Activated T-helper 2 cell treated with anti-CD3 and anti-CD28 coated beads, Interferon-gamma antibody, Interleukin-2, Interleukin-4, amounts not matched to agents 10 μg/mL and 5 μg/mL and 100 μg/mL, durations not matched to agents 14 hours and 24 hours and 36 hours (primary cell): ENCODE data around the gene LAMA3. TPM values are rescaled to one million over a fixed set of nuclear protein-coding genes. Genes with fewer than 3 reads are reported as not detected.

Experiments used
- DNase-seq: peaks from one replicate; pipeline ENCODE4 v3.0.0; 2021; ENCODE audit warnings: low spot score
- H3K27ac Mint-ChIP-seq: one replicate; pipeline ENCODE4 v1.8.0; 2021; ENCODE audit warnings: mixed read lengths
- H3K27me3 Mint-ChIP-seq: one replicate; pipeline ENCODE4 v1.8.0; 2021; ENCODE audit warnings: low read depth, mixed read lengths
- H3K36me3 Mint-ChIP-seq: one replicate; pipeline ENCODE4 v1.8.0; 2021; ENCODE audit warnings: low read depth, mixed read lengths
- H3K4me1 Mint-ChIP-seq: one replicate; pipeline ENCODE4 v1.8.0; 2021; ENCODE audit warnings: low read depth, mixed read lengths
- H3K4me3 Mint-ChIP-seq: one replicate; pipeline ENCODE4 v1.8.0; 2021; ENCODE audit warnings: low read depth, mild to moderate bottlenecking, moderate library complexity, mixed read lengths
- H3K9me3 Mint-ChIP-seq: one replicate; pipeline ENCODE4 v1.8.0; 2021; ENCODE audit warnings: mixed read lengths
- intact Hi-C: fragments of 100-400 bp; cut with micrococcal nuclease; formaldehyde crosslinking; loops from one replicate; pipeline ENCODE4 v1.15.1; 2023
- total RNA-seq: library from RNA; stranded (reverse); gene quantifications from 2 replicates; pipeline ENCODE4 v1.2.3, GENCODE V29; 2022

Gene LAMA3
- total RNA-seq, 1 donor from 2014 or later, result not detected

- no peak overlapping the region for H3K4me3 Mint-ChIP-seq
- H3K27ac Mint-ChIP-seq, result no peak overlapping the region
- no peak for DNase-seq
- H3K4me1 Mint-ChIP-seq, result peaks cover 4% of the 10 kb centered on the region
- H3K36me3 Mint-ChIP-seq, result no peaks in the 10 kb centered on the region
- peaks cover 36% of the 10 kb centered on the region for H3K27me3 Mint-ChIP-seq
- no peaks in the 10 kb centered on the region for H3K9me3 Mint-ChIP-seq
- intact Hi-C loops, result no loop called here
Observed at GRCh38 chr18:23893653-23894052, 204.4 kb downstream of the LAMA3 start.

- Mint-ChIP-seq H3K27ac (no peak overlapping the region), H3K4me1 (peaks cover 2% of the 10 kb centered on the region), H3K4me3 (no peak overlapping the region), H3K9me3 (no peaks in the 10 kb centered on the region), H3K36me3 (no peaks in the 10 kb centered on the region), H3K27me3 (peaks cover 34% of the 10 kb centered on the region)
- intact Hi-C loops, result no loop called here
- no peak for DNase-seq
Observed at GRCh38 chr18:23894661-23895175, 205.5 kb downstream of the LAMA3 start.

GRCh38 chr18:23897291-23897690 lies 208.0 kb downstream of the LAMA3 start:
- Mint-ChIP-seq H3K4me3 (no peak overlapping the region), H3K27ac (no peak overlapping the region), H3K9me3 (no peaks in the 10 kb centered on the region), H3K27me3 (peaks cover 28% of the 10 kb centered on the region), H3K4me1 (no peaks in the 10 kb centered on the region), H3K36me3 (no peaks in the 10 kb centered on the region)
- intact Hi-C loops, result no loop called here
- DNase-seq, result no peak

- no peak for DNase-seq
- Mint-ChIP-seq H3K9me3 (no peaks in the 10 kb centered on the region), H3K36me3 (no peaks in the 10 kb centered on the region)
Observed at GRCh38 chr18:23897733-23898132, 208.5 kb downstream of the LAMA3 start.

GRCh38 chr18:23900994-23901393 lies 211.7 kb downstream of the LAMA3 start:
- Mint-ChIP-seq H3K36me3 (no peaks in the 10 kb centered on the region), H3K27me3 (peaks cover 25% of the 10 kb centered on the region), H3K27ac (no peak overlapping the region), H3K4me3 (no peak overlapping the region), H3K9me3 (no peaks in the 10 kb centered on the region), H3K4me1 (no peaks in the 10 kb centered on the region)
- intact Hi-C loops, result no loop called here
- DNase-seq, result no peak

More at GRCh38 chr18:23897733-23898132, 208.5 kb downstream of the LAMA3 start:
- H3K4me3 Mint-ChIP-seq, result no peak overlapping the region
- no peaks in the 10 kb centered on the region for H3K4me1 Mint-ChIP-seq
- H3K27ac Mint-ChIP-seq, result no peak overlapping the region
- peaks cover 28% of the 10 kb centered on the region for H3K27me3 Mint-ChIP-seq
- intact Hi-C loops, result no loop called here

- DNase-seq, result no peak
- Mint-ChIP-seq H3K27me3 (peaks cover 25% of the 10 kb centered on the region), H3K4me1 (no peaks in the 10 kb centered on the region), H3K36me3 (no peaks in the 10 kb centered on the region), H3K27ac (no peak overlapping the region), H3K4me3 (no peak overlapping the region), H3K9me3 (no peaks in the 10 kb centered on the region)
- intact Hi-C loops, result no loop called here
Observed at GRCh38 chr18:23902396-23902795, 213.1 kb downstream of the LAMA3 start.

- intact Hi-C loops, result no loop called here
- no peak for DNase-seq
- H3K36me3 Mint-ChIP-seq, result no peaks in the 10 kb centered on the region
- no peaks in the 10 kb centered on the region for H3K4me1 Mint-ChIP-seq
- H3K9me3 Mint-ChIP-seq, result no peaks in the 10 kb centered on the region
- peaks cover 23% of the 10 kb centered on the region for H3K27me3 Mint-ChIP-seq
- no peak overlapping the region for H3K27ac Mint-ChIP-seq
- H3K4me3 Mint-ChIP-seq, result no peak overlapping the region
Observed at GRCh38 chr18:23903971-23904370, 214.7 kb downstream of the LAMA3 start.

GRCh38 chr18:23906658-23907057 lies 217.4 kb downstream of the LAMA3 start:
- Mint-ChIP-seq H3K27me3 (peaks cover 28% of the 10 kb centered on the region), H3K27ac (no peak overlapping the region)
- intact Hi-C loops, result no loop called here

GRCh38 chr18:23908827-23909226 lies 219.6 kb downstream of the LAMA3 start:
- Mint-ChIP-seq H3K4me3 (no peak overlapping the region), H3K27me3 (peaks cover 28% of the 10 kb centered on the region), H3K4me1 (no peaks in the 10 kb centered on the region), H3K27ac (no peak overlapping the region), H3K9me3 (no peaks in the 10 kb centered on the region), H3K36me3 (no peaks in the 10 kb centered on the region)
- no peak for DNase-seq
- intact Hi-C loops, result no loop called here

More at GRCh38 chr18:23906658-23907057, 217.4 kb downstream of the LAMA3 start:
- no peak for DNase-seq
- no peaks in the 10 kb centered on the region for H3K9me3 Mint-ChIP-seq
- no peaks in the 10 kb centered on the region for H3K4me1 Mint-ChIP-seq
- H3K4me3 Mint-ChIP-seq, result no peak overlapping the region
- H3K36me3 Mint-ChIP-seq, result no peaks in the 10 kb centered on the region

GRCh38 chr18:23910032-23910431 lies 220.8 kb downstream of the LAMA3 start:
- Mint-ChIP-seq H3K4me3 (no peak overlapping the region), H3K4me1 (no peaks in the 10 kb centered on the region), H3K27ac (no peak overlapping the region), H3K36me3 (no peaks in the 10 kb centered on the region), H3K27me3 (peaks cover 28% of the 10 kb centered on the region), H3K9me3 (no peaks in the 10 kb centered on the region)
- no peak for DNase-seq
- intact Hi-C loops, result no loop called here

GRCh38 chr18:23912356-23912755 lies 223.1 kb downstream of the LAMA3 start:
- peaks cover 24% of the 10 kb centered on the region for H3K27me3 Mint-ChIP-seq
- no peak for DNase-seq
- intact Hi-C loops, result no loop called here
- H3K4me1 Mint-ChIP-seq, result no peaks in the 10 kb centered on the region
- no peak overlapping the region for H3K4me3 Mint-ChIP-seq
- H3K9me3 Mint-ChIP-seq, result no peaks in the 10 kb centered on the region
- no peaks in the 10 kb centered on the region for H3K36me3 Mint-ChIP-seq
- H3K27ac Mint-ChIP-seq, result no peak overlapping the region

GRCh38 chr18:23916338-23916737 lies 227.1 kb downstream of the LAMA3 start:
- H3K36me3 Mint-ChIP-seq, result no peaks in the 10 kb centered on the region
- H3K9me3 Mint-ChIP-seq, result no peaks in the 10 kb centered on the region
- no peak overlapping the region for H3K4me3 Mint-ChIP-seq
- peaks cover 27% of the 10 kb centered on the region for H3K27me3 Mint-ChIP-seq
- intact Hi-C loops, result no loop called here
- H3K27ac Mint-ChIP-seq, result no peak overlapping the region
- DNase-seq, result no peak
- peaks cover 12% of the 10 kb centered on the region for H3K4me1 Mint-ChIP-seq

GRCh38 chr18:23918395-23919032 lies 229.3 kb downstream of the LAMA3 start:
- no peaks in the 10 kb centered on the region for H3K9me3 Mint-ChIP-seq
- H3K27ac Mint-ChIP-seq, result no peak overlapping the region
- H3K27me3 Mint-ChIP-seq, result peaks cover 28% of the 10 kb centered on the region
- intact Hi-C loops, result loop anchor here (2.0 kb wide), 2 partner anchors 90 to 296 kb away; no protein-coding TSS in a partner anchor
- no peak overlapping the region for H3K4me3 Mint-ChIP-seq
- peaks cover 19% of the 10 kb centered on the region for H3K4me1 Mint-ChIP-seq
- peak; percentile 58 for DNase-seq
- no peaks in the 10 kb centered on the region for H3K36me3 Mint-ChIP-seq
